Stimulated activated naive CD8-positive, alpha-beta T cell treated with anti-CD3 and anti-CD28 coated beads, Interleukin-15, Interleukin-2, amounts not matched to agents 100 ng/mL and 50 ng/mL, for 24 hours (primary cell): ENCODE results near the gene EIF4A3.
A peak's percentile ranks its signal among the peaks of the same experiment; 100 is the strongest.
"Not testable (repeated sequence)": the region's sequence is repeated elsewhere in the genome, so short reads cannot be mapped to it uniquely, and the experiment has no call there.

Experiments
- H3K27ac Mint-ChIP-seq: one replicate; pipeline ENCODE4 v1.8.0; 2021; ENCODE audit warnings: mild to moderate bottlenecking, mixed read lengths
- H3K27me3 Mint-ChIP-seq: one replicate; pipeline ENCODE4 v1.8.0; 2021; ENCODE audit warnings: mixed read lengths
- H3K36me3 Mint-ChIP-seq: one replicate; pipeline ENCODE4 v1.8.0; 2021; ENCODE audit warnings: low read depth, mixed read lengths
- H3K4me1 Mint-ChIP-seq: one replicate; pipeline ENCODE4 v1.8.0; 2021; ENCODE audit warnings: low read depth, mixed read lengths
- H3K4me3 Mint-ChIP-seq: one replicate; pipeline ENCODE4 v1.8.0; 2021; ENCODE audit warnings: mild to moderate bottlenecking, mixed read lengths
- H3K9me3 Mint-ChIP-seq: one replicate; pipeline ENCODE4 v1.8.0; 2021; ENCODE audit warnings: mixed read lengths

The EIF4A3 gene

GRCh38 chr17:80158846-80159245 is 11.9 kb upstream of the EIF4A3 start:
- Mint-ChIP-seq H3K27me3 (peaks cover 11% of the 10 kb centered on the region), H3K4me1 (no peaks in the 10 kb centered on the region), H3K36me3 (no peaks in the 10 kb centered on the region), H3K4me3 (no peak overlapping the region), H3K9me3 (no peaks in the 10 kb centered on the region), H3K27ac (no peak overlapping the region)

DNA sequence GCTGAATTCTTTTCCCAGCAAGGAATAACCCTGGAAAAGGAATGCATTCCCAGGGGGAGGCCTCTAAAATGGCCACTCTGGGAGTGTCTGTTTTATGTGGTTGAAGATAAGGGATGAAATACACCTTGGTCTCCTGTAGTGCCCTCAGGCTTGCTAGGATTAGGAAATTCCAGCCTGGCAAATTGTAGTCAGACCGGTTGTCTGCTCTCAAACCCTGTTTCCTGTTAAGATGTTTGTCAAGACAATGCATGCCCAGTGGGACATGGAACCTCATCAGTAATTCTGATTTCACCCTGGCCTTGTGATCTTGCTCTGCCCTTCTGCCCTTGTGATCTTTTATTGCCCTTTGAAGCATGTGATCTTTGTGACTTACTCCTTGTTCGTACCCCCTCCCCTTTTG is 8.7 kb upstream of the EIF4A3 start:
- H3K9me3 Mint-ChIP-seq, H3K27ac Mint-ChIP-seq, H3K27me3 Mint-ChIP-seq, H3K4me3 Mint-ChIP-seq, H3K36me3 Mint-ChIP-seq: not testable (repeated sequence)
- H3K4me1 Mint-ChIP-seq, result peaks cover 14% of the 10 kb centered on the region

DNA sequence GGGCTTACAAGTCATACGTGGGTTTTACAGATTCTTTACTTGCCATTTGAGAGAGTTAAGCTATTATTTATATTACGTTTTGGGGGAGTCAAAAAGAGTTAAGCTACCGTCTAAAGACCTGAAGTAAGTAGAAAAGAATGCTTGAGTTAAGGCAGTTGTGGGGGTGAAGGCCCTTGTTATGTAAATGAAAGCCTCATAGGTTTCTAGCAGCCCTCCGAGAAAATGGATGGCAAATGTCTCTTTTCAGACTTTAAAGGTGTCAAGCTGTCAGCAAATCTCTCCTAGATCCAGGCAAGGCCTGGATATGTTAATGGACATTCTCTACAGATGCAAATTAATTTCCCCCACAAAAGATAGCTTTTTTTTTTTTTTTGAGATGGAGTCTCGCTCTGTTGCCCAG is 7.2 kb upstream of the EIF4A3 start:
- no peaks in the 10 kb centered on the region for H3K36me3 Mint-ChIP-seq

DNA sequence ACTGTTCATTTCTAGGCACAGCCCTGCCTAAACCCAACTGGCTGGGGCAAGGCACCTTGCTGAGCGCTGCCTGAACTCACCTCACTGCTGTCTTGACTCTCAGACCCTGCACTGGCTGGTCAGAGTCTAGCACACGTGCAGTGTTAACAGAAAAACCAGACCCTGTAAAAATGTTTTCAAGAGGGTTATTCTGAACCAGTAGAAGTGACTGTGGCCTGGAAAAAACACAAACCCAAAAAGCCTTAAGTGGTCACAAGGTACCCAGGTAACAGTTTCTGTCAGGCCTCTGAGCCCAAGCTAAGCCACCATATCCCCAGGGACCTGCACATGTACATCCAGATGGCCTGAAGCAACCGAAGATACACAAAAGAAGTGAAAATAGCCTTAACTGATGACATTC is 6.1 kb upstream of the EIF4A3 start:
- H3K27ac Mint-ChIP-seq, result no peak overlapping the region
- H3K36me3 Mint-ChIP-seq, result no peaks in the 10 kb centered on the region
- H3K4me3 Mint-ChIP-seq, result no peak overlapping the region
- peaks cover 19% of the 10 kb centered on the region for H3K4me1 Mint-ChIP-seq
- H3K9me3 Mint-ChIP-seq, result no peaks in the 10 kb centered on the region
- H3K27me3 Mint-ChIP-seq, result no peaks in the 10 kb centered on the region

More for the DNA sequence above, 7.2 kb upstream of the EIF4A3 start:
- Mint-ChIP-seq H3K27me3 (no peaks in the 10 kb centered on the region), H3K4me1 (peaks cover 14% of the 10 kb centered on the region), H3K4me3 (no peak overlapping the region), H3K9me3 (no peaks in the 10 kb centered on the region), H3K27ac (no peak overlapping the region)

GRCh38 chr17:80152081-80152702 is 5.3 kb upstream of the EIF4A3 start:
- Mint-ChIP-seq H3K27ac (peak overlapping the region; percentile 15), H3K4me3 (no peak overlapping the region), H3K36me3 (no peaks in the 10 kb centered on the region), H3K4me1 (peaks cover 23% of the 10 kb centered on the region), H3K9me3 (no peaks in the 10 kb centered on the region), H3K27me3 (no peaks in the 10 kb centered on the region)

GRCh38 chr17:80151333-80151732 is 4.4 kb upstream of the EIF4A3 start:
- H3K27ac Mint-ChIP-seq, result no peak overlapping the region
- peaks cover under 1% of the 10 kb centered on the region for H3K36me3 Mint-ChIP-seq
- no peak overlapping the region for H3K4me3 Mint-ChIP-seq
- no peaks in the 10 kb centered on the region for H3K9me3 Mint-ChIP-seq
- H3K27me3 Mint-ChIP-seq, result no peaks in the 10 kb centered on the region
- peaks cover 27% of the 10 kb centered on the region for H3K4me1 Mint-ChIP-seq

- H3K4me1 Mint-ChIP-seq, result peaks cover 41% of the 10 kb centered on the region
These were observed 550 bp downstream of the EIF4A3 start for GRCh38 chr17:80146121-80147034.

DNA sequence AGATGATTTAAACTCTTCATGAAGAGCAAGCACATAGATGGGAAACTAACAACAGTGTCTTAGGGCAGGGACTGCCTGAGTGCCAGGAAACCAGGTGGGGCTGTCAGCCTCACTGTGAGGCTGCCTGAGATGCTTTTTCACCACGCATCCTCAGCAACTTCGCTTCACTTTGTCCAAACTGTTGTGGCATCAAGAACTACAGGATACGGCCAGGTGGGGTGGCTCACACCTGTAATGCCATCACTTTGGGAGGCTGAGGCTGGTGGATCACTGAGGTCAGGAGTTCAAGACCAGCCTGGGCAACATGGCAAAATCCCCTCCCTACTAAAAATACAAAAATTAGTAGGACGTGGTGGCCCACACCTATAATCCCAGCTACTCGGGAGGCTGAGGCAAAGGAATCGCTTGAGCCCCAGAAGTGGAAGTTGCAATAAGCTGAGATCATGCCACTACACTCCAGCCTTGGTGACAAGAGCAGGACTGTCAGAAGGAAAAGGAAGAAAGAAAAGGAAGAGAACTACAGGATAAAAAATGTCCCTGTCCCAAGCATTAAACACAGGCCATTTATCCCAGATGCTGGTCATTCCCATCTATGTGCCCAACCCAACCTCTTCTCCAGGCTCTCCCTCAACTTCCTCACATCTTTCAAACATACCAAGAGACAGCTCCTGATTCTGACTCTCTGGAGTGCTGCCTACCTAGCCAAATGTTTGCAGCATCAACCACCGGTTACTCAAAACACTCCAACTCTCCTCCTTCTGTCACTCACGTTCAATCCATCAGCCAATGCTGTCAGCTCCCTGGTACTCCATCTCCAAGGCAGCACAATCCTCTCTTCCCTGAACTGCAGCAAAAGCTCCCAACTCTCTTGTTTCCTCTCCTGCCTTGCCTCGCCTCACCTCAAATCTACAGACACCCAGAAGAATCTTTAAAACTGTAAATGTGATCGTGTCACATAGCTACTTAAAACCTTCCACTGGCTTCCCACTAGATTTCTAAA is 1.6 kb downstream of the EIF4A3 start:
- H3K4me1 Mint-ChIP-seq, result peaks cover 41% of the 10 kb centered on the region
- peaks cover 51% of the 10 kb centered on the region for H3K36me3 Mint-ChIP-seq
- H3K9me3 Mint-ChIP-seq, result no peaks in the 10 kb centered on the region
- H3K27me3 Mint-ChIP-seq, result no peaks in the 10 kb centered on the region
- peak overlapping the region; percentile 83 for H3K27ac Mint-ChIP-seq
- peak overlapping the region; percentile 92 for H3K4me3 Mint-ChIP-seq

More at GRCh38 chr17:80146121-80147034, 550 bp downstream of the EIF4A3 start:
- no peaks in the 10 kb centered on the region for H3K27me3 Mint-ChIP-seq
- H3K27ac Mint-ChIP-seq, result peak overlapping the region; percentile 93
- no peaks in the 10 kb centered on the region for H3K9me3 Mint-ChIP-seq
- H3K36me3 Mint-ChIP-seq, result peaks cover 46% of the 10 kb centered on the region
- H3K4me3 Mint-ChIP-seq, result peak overlapping the region; percentile 92

- peaks cover 35% of the 10 kb centered on the region for H3K4me1 Mint-ChIP-seq
- H3K9me3 Mint-ChIP-seq, result no peaks in the 10 kb centered on the region
- H3K27me3 Mint-ChIP-seq, result no peaks in the 10 kb centered on the region
- H3K27ac Mint-ChIP-seq, result no peak overlapping the region
- H3K36me3 Mint-ChIP-seq, result peaks cover 76% of the 10 kb centered on the region
- no peak overlapping the region for H3K4me3 Mint-ChIP-seq
These were observed 4.0 kb downstream of the EIF4A3 start for GRCh38 chr17:80142929-80143328.

GRCh38 chr17:80141463-80142165 is 5.3 kb downstream of the EIF4A3 start:
- Mint-ChIP-seq H3K9me3 (no peaks in the 10 kb centered on the region), H3K4me3 (no peak overlapping the region), H3K4me1 (peaks cover 28% of the 10 kb centered on the region), H3K27ac (no peak overlapping the region), H3K36me3 (peaks cover 89% of the 10 kb centered on the region), H3K27me3 (no peaks in the 10 kb centered on the region)

DNA sequence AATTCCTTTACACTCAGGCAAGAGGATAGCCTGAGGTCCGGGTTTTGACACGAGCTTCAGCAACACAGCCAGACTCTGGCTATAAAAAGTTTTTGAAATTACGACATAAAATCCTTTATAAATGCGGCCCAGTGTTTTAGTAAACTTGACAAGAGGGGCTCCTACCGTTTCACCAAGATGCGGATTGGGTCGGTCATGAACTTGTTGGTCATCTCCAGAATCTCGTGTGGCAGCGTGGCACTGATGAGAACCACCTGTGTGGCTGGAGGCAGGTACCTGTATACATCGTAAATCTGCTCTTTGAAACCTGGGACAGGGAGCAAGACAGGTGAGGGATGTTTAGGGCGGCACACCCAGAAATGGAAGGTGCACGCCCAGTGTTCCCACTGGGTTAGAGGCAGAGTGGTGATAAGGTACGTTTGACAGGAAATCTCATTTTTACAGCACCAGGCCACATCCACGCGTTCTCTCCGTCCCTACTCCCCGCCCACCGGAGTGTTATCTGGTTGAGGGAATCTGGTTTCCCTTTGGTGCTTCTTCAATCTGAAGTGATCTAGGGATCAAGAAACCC is 8.0 kb downstream of the EIF4A3 start:
- Mint-ChIP-seq H3K4me3 (no peak overlapping the region), H3K27me3 (no peaks in the 10 kb centered on the region), H3K9me3 (no peaks in the 10 kb centered on the region), H3K4me1 (peaks cover 5% of the 10 kb centered on the region), H3K36me3 (peaks cover 89% of the 10 kb centered on the region), H3K27ac (no peak overlapping the region)

DNA sequence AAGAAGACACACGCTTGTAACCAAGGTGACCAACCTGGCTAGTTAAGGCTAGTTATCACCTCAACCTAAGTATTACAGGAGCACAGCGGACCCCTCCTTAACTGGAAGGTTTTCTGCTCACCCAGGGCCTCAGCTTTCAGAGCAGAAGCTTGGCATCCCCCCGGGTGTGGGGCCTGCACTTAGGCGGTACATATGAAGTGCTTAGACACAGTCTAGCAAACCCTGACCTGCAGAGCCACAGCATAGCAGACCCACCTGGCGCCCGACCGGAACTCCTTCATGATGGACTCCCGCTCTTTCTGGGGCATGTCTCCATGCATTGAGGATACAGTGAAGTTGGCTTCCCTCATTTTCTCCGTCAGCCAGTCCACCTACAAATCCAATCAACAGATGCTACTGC is 9.8 kb downstream of the EIF4A3 start:
- H3K36me3 Mint-ChIP-seq, result peaks cover 89% of the 10 kb centered on the region
- no peaks in the 10 kb centered on the region for H3K9me3 Mint-ChIP-seq
- H3K27ac Mint-ChIP-seq, result no peak overlapping the region
- no peaks in the 10 kb centered on the region for H3K27me3 Mint-ChIP-seq
- no peaks in the 10 kb centered on the region for H3K4me1 Mint-ChIP-seq
- no peak overlapping the region for H3K4me3 Mint-ChIP-seq

DNA sequence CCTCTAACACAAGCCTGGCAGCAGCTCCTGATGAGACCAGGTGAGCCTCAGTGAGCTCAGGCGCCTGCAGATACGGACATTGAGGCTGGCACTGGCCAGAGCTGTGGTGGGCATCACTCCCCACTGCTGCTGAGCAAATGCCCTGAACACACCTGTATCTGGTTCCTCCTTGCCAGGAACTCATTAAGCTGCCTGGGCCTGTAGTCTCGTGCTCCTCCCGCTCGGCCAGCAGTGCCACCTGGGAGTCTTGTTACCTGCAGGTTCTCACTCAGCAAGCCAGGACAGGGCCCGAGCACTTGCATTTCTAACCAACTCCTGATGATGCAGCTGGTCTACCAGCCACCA is 13.3 kb downstream of the EIF4A3 start:
- H3K27me3 Mint-ChIP-seq, result peaks cover 10% of the 10 kb centered on the region
- H3K4me1 Mint-ChIP-seq, result no peaks in the 10 kb centered on the region
- peaks cover 59% of the 10 kb centered on the region for H3K36me3 Mint-ChIP-seq
- H3K27ac Mint-ChIP-seq, result no peak overlapping the region
- no peaks in the 10 kb centered on the region for H3K9me3 Mint-ChIP-seq
- H3K4me3 Mint-ChIP-seq, result no peak overlapping the region
